Fibroblast of lung (primary cell): Measurements from ENCODE around the gene TGFB1. TPM values are rescaled to one million over a fixed set of nuclear protein-coding genes. Genes with fewer than 3 reads are reported as not detected.
A peak's percentile ranks its signal among the peaks of the same experiment; 100 is the strongest.

Experiments used
- DNase-seq, 2 donors: peaks; one replicate each; pipeline versions ENCODE4 v3.0.0 to v3.0.0-alpha.2; 2010; ENCODE audit warnings: low read depth in 2 of 2
- H2AFZ ChIP-seq: 2 replicates; pipeline ENCODE4 v1.5.1; 2012; ENCODE audit warnings: low read length, control low read depth, inconsistent platforms
- H3K27ac ChIP-seq: 2 replicates; pipeline ENCODE4 v1.5.1; 2011; ENCODE audit warnings: low read length, control low read depth; ENCODE audit not compliant: insufficient read depth
- H3K27me3 ChIP-seq: 2 replicates; pipeline ENCODE4 v1.5.1; 2011; ENCODE audit warnings: mild to moderate bottlenecking, low read length; ENCODE audit not compliant: control insufficient read depth, insufficient read depth
- H3K36me3 ChIP-seq: 2 replicates; pipeline ENCODE4 v1.5.1; 2011; ENCODE audit warnings: low read length; ENCODE audit not compliant: control insufficient read depth, insufficient read depth
- H3K4me1 ChIP-seq: 2 replicates; pipeline ENCODE4 v1.5.1; 2011; ENCODE audit warnings: low read length; ENCODE audit not compliant: control insufficient read depth, insufficient read depth; ENCODE audit errors: extremely low read depth
- H3K4me2 ChIP-seq: 2 replicates; pipeline ENCODE4 v1.5.1; 2011; ENCODE audit warnings: low read length, control low read depth; ENCODE audit not compliant: insufficient read depth; ENCODE audit errors: extremely low read depth
- H3K4me3 ChIP-seq, 4 experiments: fragments of 200-600 bp in 1 of 4; sonication (generic) in 1 of 4; replicated peaks in 1 of 4; 2 replicates each; pipeline ENCODE4 v1.5.1; 2011 to 2016; ENCODE audit warnings: low read length in 4 of 4, low read depth in 3 of 4, mild to moderate bottlenecking in 3 of 4, control low read depth in 2 of 4, inconsistent platforms in 1 of 4, mixed read lengths in 1 of 4; ENCODE audit not compliant: insufficient read depth in 1 of 4; ENCODE audit errors: control extremely low read depth in 1 of 4
- H3K79me2 ChIP-seq: 2 replicates; pipeline ENCODE4 v1.5.1; 2012; ENCODE audit warnings: mild to moderate bottlenecking, low read length, inconsistent platforms; ENCODE audit not compliant: control insufficient read depth, insufficient read depth
- H3K9ac ChIP-seq: 2 replicates; pipeline ENCODE4 v1.5.1; 2011; ENCODE audit warnings: mild to moderate bottlenecking, low read length, control low read depth; ENCODE audit not compliant: insufficient read depth
- H3K9me3 ChIP-seq: 2 replicates; pipeline ENCODE4 v1.5.1; 2012; ENCODE audit warnings: low read depth, low read length; ENCODE audit not compliant: control insufficient read depth, insufficient read depth
- H4K20me1 ChIP-seq: 2 replicates; pipeline ENCODE4 v1.5.1; 2011; ENCODE audit warnings: low read length; ENCODE audit not compliant: control insufficient read depth, insufficient read depth; ENCODE audit errors: extremely low read depth
- CTCF ChIP-seq, 2 donors: IDR thresholded peaks in 1 of 2; conservative IDR thresholded peaks in 1 of 2; 1 replicate in 1 of 2; 2 replicates in 1 of 2; pipeline ENCODE4 v1.5.1; 2011 to 2012; ENCODE audit warnings: low read length in 2 of 2, control low read depth in 1 of 2, inconsistent platforms in 1 of 2, low read depth in 1 of 2, mild to moderate bottlenecking in 1 of 2
- EZH2 ChIP-seq: IDR thresholded peaks from 2 replicates; pipeline ENCODE4 v1.5.1; 2012; ENCODE audit warnings: low read length, control low read depth, mild to moderate bottlenecking; ENCODE audit errors: missing control alignments
- polyA plus RNA-seq, 2 donors: library from polyadenylated mRNA; depleted of rRNA in 1 of 2; stranded (reverse) in 1 of 2; unstranded in 1 of 2; fragments of >200 nt; gene quantifications; 2 replicates each; pipeline ENCODE4 v1.2.1, GENCODE V29; 2011 to 2012; ENCODE audit warnings: missing spikeins in 1 of 2
- total RNA-seq: library from RNA; depleted of rRNA; stranded (reverse); fragments of >200 nt; gene quantifications from 2 replicates; pipeline ENCODE4 v1.2.1, GENCODE V29; 2014

Gene TGFB1
- total and polyA plus RNA-seq, 2 donors (not counting 1 experiment from before 2014, with no cell fraction given): 4.2 to 14.4 TPM

DNA sequence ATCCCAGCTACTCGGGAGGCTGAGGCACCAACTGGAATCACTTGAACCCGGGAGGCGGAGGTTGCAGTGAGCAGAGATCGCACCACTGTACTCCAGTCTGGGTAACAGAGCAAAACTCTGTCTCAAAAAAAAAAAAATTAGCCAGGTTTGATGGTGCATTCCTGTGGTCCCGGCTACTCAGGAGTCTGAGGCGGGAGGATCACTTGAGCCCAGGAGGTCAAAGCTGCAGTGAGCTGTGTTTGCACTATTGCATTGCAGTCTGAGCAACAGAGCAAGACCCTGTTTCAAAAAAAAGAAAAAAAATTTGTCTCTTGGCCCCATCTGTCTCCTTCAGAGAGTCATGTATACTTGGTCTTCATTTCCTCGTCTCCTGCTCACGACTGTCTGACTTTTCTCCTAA is 42.1 kb downstream of the TGFB1 start:
- no peak overlapping the region for H3K4me2 ChIP-seq
- no peak overlapping the region for H3K27ac ChIP-seq
- H3K27me3 ChIP-seq: no peaks in the 10 kb centered on the region
- H3K9me3 ChIP-seq: no peaks in the 10 kb centered on the region
- peak in 1 of 2 donors; percentile 9 for DNase-seq
- peaks cover 8% of the 10 kb centered on the region for H3K4me1 ChIP-seq
- no peak for TF ChIP-seq EZH2
- TF ChIP-seq CTCF (conservative IDR thresholded peaks at IDR 0.05 in 1 of 2, IDR thresholded peaks at IDR 0.05 in 1 of 2; ENCODE audit: low read depth in 1 of 2, low read length in 2 of 2): no peak
- peaks cover 6% of the 10 kb centered on the region for H3K36me3 ChIP-seq
- no peak overlapping the region for H2AFZ ChIP-seq
- peak overlapping the region in 1 of 4 experiments; percentile 22 for H3K4me3 ChIP-seq
- no peak overlapping the region for H3K9ac ChIP-seq
- no peaks in the 10 kb centered on the region for H4K20me1 ChIP-seq
- peaks cover 19% of the 10 kb centered on the region for H3K79me2 ChIP-seq

DNA sequence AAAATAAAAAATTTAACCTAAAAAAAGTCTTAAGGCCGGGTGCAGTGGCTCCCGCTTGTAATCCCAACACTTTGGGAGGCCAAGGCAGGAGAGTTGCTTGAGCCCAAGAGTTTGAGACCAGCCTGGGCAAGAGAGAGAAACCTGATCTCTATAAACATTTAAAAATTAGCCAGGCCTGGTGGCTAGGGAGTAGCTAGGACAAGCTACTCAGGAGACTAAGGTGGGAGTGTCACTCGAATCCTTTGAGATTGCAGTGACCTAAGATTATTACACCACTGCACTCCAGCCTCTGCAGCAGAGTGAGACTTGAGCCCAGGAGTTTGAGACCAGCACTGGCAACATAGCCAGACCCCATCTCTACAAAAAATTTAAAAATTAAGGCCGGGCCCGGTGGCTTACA is 42.6 kb downstream of the TGFB1 start:
- H3K4me2 ChIP-seq: peak overlapping the region; percentile 82
- peaks cover 19% of the 10 kb centered on the region for H3K79me2 ChIP-seq
- H3K9me3 ChIP-seq: no peaks in the 10 kb centered on the region
- no peak overlapping the region for H2AFZ ChIP-seq
- peaks cover 8% of the 10 kb centered on the region for H3K4me1 ChIP-seq
- peak overlapping the region; percentile 95 for H3K27ac ChIP-seq
- DNase-seq: no peak
- TF ChIP-seq EZH2 (no peak), CTCF (conservative IDR thresholded peaks at IDR 0.05 in 1 of 2, IDR thresholded peaks at IDR 0.05 in 1 of 2; ENCODE audit: low read depth in 1 of 2, low read length in 2 of 2) (no peak)
- no peak overlapping the region for H3K9ac ChIP-seq
- no peaks in the 10 kb centered on the region for H4K20me1 ChIP-seq
- H3K27me3 ChIP-seq: no peaks in the 10 kb centered on the region
- H3K36me3 ChIP-seq: peaks cover 9% of the 10 kb centered on the region
- H3K4me3 ChIP-seq: peak overlapping the region; percentile 22 to 97 (median 83)

GRCh38 chr19:41310033-41310831 is 43.5 kb downstream of the TGFB1 start, which contains the start of gene CCDC97:
Gene CCDC97 (plus strand): TSS chr19:41310172. CDS start chr19:41310311, 139 bp downstream.
- peak within 1 kb of the TSS; percentile 83 for H3K4me2 ChIP-seq
- H2AFZ ChIP-seq: peak within 1 kb of the TSS; percentile 57
- peaks cover 19% of the 10 kb centered on the region for H3K79me2 ChIP-seq
- no peaks in the 10 kb centered on the region for H3K9me3 ChIP-seq
- H3K9ac ChIP-seq: peak within 1 kb of the TSS; percentile 95
- TF ChIP-seq EZH2: no peak
- no peak for TF ChIP-seq CTCF (conservative IDR thresholded peaks at IDR 0.05 in 1 of 2, IDR thresholded peaks at IDR 0.05 in 1 of 2; ENCODE audit: low read depth in 1 of 2, low read length in 2 of 2)
- DNase-seq: peak; percentile 83 to 92
- H3K36me3 ChIP-seq: peaks cover 12% of the 10 kb centered on the region
- peaks cover 8% of the 10 kb centered on the region for H3K4me1 ChIP-seq
- H4K20me1 ChIP-seq: no peaks in the 10 kb centered on the region
- peak within 1 kb of the TSS; percentile 95 for H3K27ac ChIP-seq
- H3K27me3 ChIP-seq: no peaks in the 10 kb centered on the region
- peak within 1 kb of the TSS; percentile 74 to 97 (median 84) for H3K4me3 ChIP-seq
